Activated CD8-positive, alpha-beta memory T cell treated with anti-CD3 and anti-CD28 coated beads, Interleukin-2, amount 50 U/mL, for 4 hours (primary cell): ENCODE data around the gene SPEM1.

ENCODE experiments used
- DNase-seq: peaks from one replicate; pipeline ENCODE4 v3.0.0-alpha.2; 2020

SPEM1 gene

DNA sequence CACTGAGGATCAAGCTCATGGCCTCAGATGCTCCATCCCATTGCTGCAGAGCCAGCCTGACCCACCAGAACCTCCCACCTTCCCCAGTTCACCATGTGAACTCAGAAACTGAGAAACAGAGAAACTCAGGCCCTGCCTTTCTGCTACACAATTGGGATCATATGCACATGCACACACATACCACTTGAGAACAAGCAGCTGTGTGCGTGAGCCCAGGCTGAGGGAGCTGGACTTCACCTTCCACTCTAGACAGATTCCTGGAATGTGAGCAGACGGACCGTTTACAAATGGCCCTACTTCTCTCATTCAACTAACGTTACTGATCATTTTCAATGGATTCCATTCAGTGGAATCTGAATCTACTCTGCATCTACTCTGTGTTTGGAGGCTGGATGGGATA is 3.6 kb downstream of the SPEM1 start:
- DNase-seq, result no peak

DNA sequence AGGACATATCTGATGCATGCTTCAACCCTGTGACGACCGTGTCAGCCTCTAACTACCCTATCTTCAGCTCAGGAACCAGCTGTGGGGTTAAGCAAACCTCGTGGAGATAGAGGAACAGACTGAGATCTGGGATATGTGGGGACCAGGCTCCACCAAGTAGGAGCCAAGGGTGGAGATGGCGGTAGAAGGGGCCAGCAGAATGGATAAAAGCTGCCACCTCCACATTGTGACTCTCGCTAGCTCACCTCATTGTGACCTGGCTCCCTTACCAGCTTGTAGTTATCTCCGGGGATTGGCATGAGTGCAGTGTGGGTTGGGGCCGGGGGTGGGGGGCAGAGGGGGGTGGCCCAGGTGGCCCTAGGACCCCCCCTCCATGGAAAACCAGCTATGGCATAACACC is 5.2 kb downstream of the SPEM1 start, which contains the start of gene SPEM2:
Gene SPEM2 (plus strand): TSS at position 301 of the 400 bp plus-strand sequence. CDS start 73 bp downstream, at position 374.
- no peak for DNase-seq

- DNase-seq, result no peak
Observed at GRCh38 chr17:7425756-7426155, 5.6 kb downstream of the SPEM1 start.

DNA sequence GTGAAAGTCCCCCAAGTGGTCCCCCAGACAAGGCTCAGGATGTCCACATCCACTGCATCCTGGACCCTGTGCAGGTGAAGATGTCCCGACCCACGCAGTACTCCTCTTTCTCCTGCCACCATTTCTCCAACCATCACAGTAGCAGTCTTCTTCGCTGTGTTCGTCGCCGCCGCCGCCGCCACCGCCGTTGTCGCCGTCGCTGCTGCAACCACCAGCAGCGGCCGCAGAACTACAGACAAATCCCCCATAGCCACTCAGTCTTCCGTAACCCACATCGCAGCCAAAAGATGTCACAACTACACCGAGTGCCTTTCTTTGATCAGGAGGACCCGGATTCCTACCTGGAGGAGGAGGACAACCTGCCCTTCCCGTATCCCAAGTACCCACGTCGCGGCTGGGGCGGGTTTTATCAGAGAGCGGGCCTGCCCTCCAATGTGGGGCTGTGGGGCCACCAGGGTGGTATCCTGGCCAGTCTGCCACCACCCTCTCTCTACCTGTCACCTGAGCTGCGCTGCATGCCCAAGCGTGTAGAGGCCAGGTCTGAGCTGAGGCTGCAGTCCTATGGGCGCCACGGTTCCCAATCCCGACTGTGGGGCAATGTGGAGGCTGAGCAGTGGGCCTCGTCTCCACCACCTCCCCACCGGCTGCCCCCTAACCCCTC is 6.2 kb downstream of the SPEM1 start:
- DNase-seq, result no peak

- no peak for DNase-seq
Observed at GRCh38 chr17:7426896-7427489, 6.9 kb downstream of the SPEM1 start.

DNA sequence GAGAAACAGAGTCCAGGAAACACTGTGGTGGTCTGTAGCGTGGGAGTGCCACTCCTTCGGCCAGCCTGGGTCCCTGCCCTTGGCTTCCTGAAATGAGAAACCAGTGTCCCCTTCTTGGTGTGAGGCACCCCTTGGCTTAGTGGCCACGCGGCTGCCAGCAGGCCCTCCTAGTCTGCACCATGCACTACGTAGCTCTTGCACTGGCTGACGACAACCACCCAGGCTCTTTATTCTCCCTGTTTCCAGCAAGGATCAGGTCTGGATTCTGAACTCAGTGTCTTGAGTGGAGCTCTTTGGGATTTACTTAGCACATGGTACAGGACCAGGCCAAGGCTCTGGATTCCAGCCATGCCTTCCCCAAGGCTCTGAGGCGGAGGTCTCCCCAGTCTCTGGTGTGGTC is 7.4 kb downstream of the SPEM1 start:
- no peak for DNase-seq

DNA sequence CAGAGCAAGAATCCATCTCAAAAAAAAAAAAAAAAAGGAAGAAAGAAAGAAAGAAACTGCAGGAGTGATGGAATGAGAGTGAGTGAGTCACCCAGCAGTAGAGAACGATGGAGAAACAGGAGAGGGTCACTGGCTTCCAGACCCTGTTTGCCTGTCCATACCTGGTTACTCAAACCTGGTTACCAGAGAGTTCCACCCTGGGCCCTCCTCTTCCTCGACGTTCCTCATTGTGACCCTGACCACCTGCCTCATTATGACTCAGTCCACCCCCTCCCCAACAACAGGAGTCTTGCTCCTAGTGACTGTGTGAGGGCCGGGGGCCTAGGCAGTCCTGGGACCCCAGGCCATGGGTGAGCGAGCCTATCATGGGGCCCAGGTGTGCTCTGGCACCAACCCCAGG is 8.4 kb downstream of the SPEM1 start, which contains the start of gene SPEM3:
Gene SPEM3 (plus strand): TSS at position 301 of the 400 bp plus-strand sequence. CDS start 46 bp downstream, at position 347.
- no peak for DNase-seq

DNA sequence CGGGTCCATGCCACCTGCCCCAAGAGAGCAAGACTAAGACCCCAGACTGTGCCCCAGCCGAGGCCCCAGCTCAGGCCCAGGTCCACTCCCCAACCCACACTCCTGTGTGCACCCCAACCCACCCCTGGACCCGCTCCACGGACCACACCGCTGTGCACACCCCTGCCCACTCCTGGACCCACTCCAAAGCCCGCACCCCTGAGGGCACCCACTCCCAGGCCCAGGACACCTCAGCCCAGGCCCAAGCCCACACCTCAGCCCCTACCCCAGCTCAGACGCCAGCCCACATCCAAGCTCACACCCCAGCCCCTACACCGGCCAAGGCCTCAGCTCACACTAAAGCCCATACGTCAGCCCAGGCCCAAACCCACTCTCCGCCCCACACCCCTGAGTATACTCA is 9.6 kb downstream of the SPEM1 start:
- DNase-seq, result no peak

- no peak for DNase-seq
Observed at GRCh38 chr17:7431231-7431630, 11.1 kb downstream of the SPEM1 start.

- DNase-seq, result no peak
Observed at GRCh38 chr17:7432296-7432695, 12.2 kb downstream of the SPEM1 start.

DNA sequence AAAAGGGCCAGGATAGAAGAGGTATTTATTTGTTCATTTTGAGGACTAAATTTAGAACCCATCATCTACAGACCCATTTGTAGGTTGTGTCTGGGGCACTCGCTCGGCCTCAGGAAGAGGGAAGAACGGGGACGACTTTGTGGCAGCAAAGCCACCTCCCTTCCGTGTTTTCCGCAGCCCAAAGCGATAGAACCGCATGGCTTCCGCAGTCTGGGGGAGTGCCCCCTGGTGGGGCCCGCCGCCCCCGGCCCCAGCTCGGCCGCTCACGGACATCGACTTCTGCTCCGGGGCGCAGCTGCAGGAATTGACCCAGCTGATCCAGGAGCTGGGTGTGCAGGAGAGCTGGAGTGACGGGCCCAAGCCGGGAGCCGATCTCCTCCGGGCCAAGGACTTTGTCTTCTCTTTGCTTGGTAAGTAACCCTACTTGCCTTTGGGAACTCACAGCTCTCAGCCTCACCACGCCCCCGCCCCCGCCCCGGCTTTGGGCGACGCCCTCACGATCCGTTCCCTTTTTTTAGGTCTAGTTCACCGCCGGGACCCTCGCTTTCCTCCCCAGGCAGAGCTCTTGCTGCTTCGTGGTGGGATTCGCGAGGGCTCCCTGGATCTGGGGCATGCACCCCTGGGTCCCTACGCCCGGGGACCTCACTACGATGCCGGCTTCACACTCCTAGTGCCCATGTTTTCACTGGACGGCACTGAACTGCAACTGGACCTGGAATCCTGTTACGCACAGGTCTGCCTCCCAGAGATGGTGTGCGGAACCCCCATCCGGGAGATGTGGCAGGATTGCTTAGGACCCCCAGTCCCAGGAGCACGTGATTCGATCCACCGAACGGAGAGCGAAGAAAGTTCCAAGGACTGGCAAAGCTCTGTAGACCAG is 15.8 kb downstream of the SPEM1 start:
- peak; percentile 54 for DNase-seq

DNA sequence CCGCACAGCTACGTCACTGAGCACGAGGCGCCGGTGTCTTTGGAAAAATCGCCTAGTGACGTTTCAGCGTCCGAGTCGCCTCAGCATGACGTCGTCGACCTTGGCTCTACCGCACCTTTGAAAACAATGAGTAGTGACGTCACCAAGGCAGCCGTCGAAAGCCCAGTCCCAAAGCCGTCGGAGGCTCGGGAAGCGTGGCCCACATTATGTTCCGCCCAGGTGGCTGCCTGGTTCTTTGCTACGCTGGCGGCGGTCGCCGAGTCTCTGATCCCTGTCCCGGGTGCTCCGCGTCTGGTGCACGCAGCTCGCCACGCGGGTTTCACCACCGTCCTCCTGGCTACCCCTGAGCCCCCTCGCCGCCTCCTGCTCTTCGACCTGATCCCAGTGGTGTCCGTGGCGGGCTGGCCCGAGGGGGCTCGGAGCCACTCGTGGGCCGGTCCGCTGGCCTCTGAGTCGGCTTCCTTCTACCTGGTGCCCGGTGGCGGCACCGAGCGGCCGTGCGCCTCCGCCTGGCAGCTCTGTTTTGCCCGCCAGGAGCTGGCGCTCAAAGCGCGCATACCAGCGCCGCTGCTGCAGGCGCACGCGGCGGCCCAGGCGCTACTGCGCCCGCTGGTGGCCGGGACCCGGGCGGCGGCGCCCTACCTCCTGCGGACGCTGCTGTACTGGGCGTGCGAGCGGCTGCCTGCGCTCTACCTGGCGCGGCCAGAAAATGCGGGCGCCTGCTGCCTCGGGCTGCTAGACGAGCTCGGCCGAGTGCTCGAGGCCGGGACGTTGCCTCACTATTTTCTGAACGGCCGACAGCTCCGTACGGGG is 16.6 kb downstream of the SPEM1 start:
- peak; percentile 84 for DNase-seq

GRCh38 chr17:7437369-7437863 is 17.3 kb downstream of the SPEM1 start:
- no peak for DNase-seq

DNA sequence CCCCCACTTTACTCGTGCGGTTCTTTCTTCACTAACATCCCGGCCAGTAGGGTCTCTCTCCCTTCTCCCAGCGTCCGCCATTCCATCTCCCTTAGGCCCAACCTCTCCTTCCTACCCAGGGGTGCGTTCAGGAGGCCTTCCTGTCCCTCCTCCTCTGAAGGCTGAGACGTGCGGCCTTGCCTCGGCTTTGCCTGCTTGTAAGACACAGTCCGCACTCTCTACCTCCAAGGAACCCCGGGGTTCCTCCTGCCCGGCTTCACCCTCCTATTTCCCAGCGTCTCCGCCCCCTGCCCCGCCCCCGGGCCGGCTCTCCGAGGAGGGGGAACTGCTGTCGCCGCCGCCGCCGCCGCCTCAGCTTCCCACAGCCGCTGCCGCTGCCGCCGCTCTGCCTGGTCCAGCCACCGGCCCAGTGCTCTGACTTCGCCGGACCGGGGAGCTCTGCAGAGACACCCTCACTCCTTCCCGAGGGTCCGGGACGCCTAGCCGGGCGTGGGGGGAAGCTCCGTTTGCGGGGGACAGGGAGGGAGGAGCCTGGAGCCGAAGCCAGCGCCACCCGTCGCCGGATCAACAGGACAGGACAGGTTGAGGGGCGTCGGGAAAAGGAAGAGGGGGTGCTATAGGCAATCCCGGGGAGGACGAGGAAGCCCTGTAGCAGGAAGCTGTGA is 18.0 kb downstream of the SPEM1 start:
- DNase-seq, result peak; percentile 70

- no peak for DNase-seq
Observed at GRCh38 chr17:7438656-7439460, 18.7 kb downstream of the SPEM1 start.

DNA sequence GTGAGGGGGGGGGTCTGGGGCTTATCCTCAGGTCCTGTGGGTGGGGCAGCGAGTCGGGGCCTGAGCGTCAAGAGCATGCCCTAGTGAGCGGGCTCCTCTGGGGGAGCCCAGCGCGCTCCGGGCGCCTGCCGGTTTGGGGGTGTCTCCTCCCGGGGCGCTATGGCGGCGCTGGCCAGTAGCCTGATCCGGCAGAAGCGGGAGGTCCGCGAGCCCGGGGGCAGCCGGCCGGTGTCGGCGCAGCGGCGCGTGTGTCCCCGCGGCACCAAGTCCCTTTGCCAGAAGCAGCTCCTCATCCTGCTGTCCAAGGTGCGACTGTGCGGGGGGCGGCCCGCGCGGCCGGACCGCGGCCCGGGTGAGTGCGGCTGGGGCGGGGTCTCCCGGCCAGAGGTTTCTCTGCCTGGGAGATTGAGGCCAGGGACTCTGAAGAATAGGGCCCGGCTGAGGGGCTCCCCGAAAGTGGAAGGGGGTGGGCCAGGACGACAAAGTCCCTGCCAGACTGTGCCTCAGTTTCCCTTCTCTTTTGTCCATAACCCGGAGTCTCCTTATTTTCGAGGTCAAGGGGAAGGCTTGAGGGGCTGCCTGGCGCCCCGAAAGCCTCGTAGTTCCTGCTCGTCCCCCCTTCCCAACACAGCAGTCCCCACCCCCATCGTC is 19.5 kb downstream of the SPEM1 start, which contains the start of gene FGF11:
Gene FGF11 (plus strand): TSS at position 51 of the 651 bp plus-strand sequence. CDS start 109 bp downstream, at position 160.
- DNase-seq, result no peak

DNA sequence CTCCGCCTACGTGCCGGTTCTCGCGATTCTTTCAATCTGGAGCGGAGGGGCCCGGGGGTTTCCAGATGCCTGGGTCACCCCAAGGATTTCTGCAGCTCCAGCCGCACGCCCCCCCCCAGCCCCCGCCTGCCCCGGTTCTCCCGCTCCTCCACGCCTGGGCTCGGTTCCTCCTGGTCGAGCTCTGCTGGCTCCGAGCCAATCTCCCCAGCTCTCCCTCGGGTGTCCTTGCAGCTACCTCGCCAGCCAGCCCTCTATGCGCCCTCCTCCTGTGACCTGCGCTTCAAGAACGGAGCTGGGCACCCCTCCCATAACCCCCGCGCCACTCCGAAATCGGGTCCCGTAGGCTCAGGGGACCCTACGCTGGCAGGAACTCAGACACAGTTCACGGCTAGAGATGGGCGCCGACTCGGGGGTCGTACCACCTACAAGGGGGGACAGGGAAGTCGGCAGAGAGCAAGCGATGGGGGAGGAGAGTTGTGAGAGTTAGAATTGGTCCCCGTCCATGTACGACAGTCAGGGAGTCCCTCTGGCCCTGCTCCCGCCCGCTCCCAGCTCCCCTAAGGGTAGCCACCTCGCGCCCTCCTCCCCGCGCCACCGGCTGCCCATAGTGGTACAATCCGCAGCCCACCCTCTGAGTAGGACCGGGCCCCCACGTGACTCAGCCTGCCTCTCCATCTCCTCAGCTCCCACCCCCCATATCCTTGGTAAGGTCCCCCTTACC is 20.1 kb downstream of the SPEM1 start:
- peak; percentile 38 for DNase-seq

GRCh38 chr17:7440834-7441195 is 20.7 kb downstream of the SPEM1 start:
- no peak for DNase-seq

- no peak for DNase-seq
Observed at GRCh38 chr17:7441266-7441665, 21.1 kb downstream of the SPEM1 start.

- no peak for DNase-seq
Observed at GRCh38 chr17:7442142-7442541, 22.0 kb downstream of the SPEM1 start.
